ENCODE measurements around the gene SMPD4.
"Not testable (repeated sequence)": the region's sequence is repeated elsewhere in the genome, so short reads cannot be mapped to it uniquely, and the experiment has no call there.

Gene SMPD4

DNA sequence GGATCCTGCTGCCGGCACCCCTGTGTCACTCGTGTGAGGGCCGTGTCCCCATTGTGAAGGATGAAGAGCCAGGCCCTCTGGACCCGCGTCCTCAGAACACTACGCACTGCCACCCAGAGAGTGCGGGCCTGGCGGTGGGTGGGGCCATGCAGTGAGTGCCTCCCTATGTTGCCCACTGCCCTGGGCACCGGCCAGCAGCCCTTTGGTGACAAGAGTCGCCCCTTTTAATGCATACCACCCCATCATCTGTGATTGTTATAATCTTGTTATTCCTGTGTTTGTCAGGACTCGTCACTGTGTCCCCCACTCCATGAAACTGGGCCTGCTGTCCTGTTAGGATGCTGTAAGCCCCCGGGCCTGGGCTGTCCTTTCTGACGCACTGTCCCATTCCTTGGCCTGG lies 43.1 kb downstream of the SMPD4 start:
- DNase-seq: not testable (repeated sequence)

DNA sequence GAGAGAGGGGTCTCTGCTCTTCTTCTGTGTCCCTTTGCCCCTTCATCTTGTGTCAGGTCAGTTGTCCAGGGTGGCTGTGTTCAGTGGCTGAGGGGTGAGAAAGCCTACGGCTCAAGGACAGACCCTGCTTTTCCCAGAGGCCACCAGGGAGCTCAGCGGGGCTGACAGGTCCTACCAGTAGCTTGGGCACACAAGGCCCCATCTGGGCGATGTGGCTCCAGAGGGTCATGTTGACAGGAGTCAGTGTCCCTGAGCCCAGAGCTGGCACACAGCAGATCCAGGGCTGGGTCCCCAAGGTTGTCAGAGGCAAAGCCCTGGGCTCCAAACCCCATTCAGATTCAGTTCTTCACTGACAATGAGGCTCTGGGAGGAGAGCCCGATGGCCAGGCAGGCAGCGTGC lies 44.3 kb downstream of the SMPD4 start:
- not testable (repeated sequence) for DNase-seq

- not testable (repeated sequence) for DNase-seq
These were observed 44.9 kb downstream of the SMPD4 start for GRCh38 chr2:130136546-130136945.

- DNase-seq: no peak
These were observed 45.5 kb downstream of the SMPD4 start for GRCh38 chr2:130135692-130136541.

GRCh38 chr2:130129120-130129829 lies 52.1 kb downstream of the SMPD4 start, which contains the start of gene POTEF:
TSS of gene POTEF (minus strand) at chr2:130129222. CDS start at chr2:130120515, 8,707 bp downstream.
- not testable (repeated sequence) for DNase-seq

- not testable (repeated sequence) for DNase-seq
These were observed 52.9 kb downstream of the SMPD4 start for GRCh38 chr2:130128464-130128863.

DNA sequence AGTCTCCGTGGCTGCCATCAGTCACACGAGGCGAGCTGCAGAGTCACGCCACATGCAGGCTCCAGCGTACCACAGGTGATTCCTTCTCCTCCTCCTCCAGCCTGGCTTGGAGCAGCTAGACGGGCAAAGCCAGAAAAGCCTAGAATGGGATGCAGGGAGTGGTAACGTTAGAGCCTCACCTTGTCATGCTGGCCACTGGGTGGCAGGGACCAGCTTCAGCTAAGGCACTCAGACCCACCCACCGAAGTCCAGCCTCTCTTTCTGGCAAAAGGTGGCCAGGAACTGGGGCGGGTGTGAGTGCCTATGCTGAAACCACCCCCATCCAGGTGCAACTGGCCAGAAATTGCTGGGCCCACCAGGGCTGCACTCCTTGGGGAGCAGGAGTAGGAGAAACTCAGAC lies 53.7 kb downstream of the SMPD4 start:
- DNase-seq: not testable (repeated sequence)

- DNase-seq: not testable (repeated sequence)
These were observed 60.5 kb downstream of the SMPD4 start for GRCh38 chr2:130120924-130121323.

DNA sequence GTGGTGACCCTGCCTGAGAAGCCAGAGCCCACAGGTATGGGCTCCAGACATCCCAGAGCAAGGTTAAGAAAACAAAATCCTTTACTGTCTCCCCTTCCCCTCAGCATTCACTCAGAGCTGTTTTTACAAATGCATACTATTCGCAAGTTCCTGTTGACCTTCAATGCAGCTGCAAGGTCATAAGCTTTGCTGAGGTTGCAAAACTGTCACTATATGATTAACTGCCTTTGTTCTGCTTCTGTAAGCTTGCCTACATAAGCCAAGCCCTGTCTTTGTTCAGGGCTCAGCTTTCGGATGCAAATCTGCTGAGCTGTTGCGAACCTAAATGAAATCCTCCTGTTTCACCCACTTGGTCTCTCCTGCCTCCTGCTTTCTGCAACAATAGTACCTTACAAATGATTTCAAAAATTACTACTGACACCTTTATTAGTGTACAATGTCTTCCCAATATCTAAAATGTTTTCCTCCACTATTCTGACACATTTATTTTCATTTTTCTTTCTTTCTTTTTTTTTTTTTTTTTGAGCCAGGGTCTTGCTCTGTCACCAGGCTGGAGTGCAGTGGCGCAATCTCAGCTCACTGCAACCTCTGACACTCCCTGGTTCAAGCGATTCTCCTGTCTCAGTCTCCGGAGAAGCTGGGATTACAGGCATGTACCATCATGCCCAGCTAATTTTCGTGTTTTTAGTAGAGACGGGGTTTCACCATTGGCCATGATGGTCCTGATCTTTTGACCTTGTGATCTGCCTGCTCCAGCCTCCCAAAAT lies 78.6 kb downstream of the SMPD4 start:
- DNase-seq: not testable (repeated sequence)

All from CD4-positive, alpha-beta T cell treated with Interleukin-12 subunit alpha and Interleukin-12 subunit beta, for 1 hour (primary cell).